AG09309 (cell line): Measurements from ENCODE around the gene FCGR2B.
"Not testable (repeated sequence)": the region's sequence is repeated elsewhere in the genome, so short reads cannot be mapped to it uniquely, and the experiment has no call there.

Experiments used
- DNase-seq: peaks from one replicate; pipeline ENCODE4 v3.0.0-alpha.2; 2010; ENCODE audit warnings: low read depth
- H3K4me3 ChIP-seq: 2 replicates; pipeline ENCODE4 v1.5.1; 2011; ENCODE audit warnings: mild to moderate bottlenecking, low read depth, low read length, moderate library complexity; ENCODE audit not compliant: control insufficient read depth
- TF ChIP-seq, protein P1 (sequence below): IDR thresholded peaks from 2 replicates; pipeline ENCODE4 v1.5.1; 2011; ENCODE audit warnings: mild to moderate bottlenecking, low read depth, low read length, inconsistent platforms; ENCODE audit not compliant: insufficient read depth, control insufficient read depth; ENCODE audit errors: missing control alignments

FCGR2B gene

DNA sequence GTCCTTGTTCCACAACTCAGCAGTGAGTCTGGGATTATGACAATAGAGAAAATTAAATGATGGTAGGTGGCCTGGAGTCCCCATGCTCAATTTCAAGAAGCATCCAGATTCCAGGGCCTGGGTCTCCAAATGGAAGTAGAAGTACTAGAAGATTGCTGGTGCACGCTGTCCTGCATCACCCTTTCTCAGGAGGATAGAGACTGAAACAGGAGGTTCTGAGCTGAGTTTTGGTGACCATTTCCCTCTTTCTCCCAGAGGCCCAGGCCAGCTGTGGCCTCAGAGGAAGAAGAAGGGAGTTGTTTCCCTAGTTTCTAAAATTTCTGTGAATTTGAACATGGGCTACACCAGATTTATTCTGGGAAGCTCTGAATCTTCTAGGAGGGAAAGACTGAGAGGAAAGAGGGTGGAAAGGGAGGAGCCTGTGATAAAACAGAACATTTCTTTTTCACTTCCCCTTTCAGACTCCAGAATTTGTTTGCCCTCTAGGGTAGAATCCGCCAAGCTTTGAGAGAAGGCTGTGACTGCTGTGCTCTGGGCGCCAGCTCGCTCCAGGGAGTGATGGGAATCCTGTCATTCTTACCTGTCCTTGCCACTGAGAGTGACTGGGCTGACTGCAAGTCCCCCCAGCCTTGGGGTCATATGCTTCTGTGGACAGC, at the start of gene FCGR2B:
Gene FCGR2B, plus strand, starts transcription at position 460 of the 656 bp plus-strand sequence. Its CDS starts 99 bp downstream, at position 559.
- H3K4me3 ChIP-seq, DNase-seq: not testable (repeated sequence)

DNA sequence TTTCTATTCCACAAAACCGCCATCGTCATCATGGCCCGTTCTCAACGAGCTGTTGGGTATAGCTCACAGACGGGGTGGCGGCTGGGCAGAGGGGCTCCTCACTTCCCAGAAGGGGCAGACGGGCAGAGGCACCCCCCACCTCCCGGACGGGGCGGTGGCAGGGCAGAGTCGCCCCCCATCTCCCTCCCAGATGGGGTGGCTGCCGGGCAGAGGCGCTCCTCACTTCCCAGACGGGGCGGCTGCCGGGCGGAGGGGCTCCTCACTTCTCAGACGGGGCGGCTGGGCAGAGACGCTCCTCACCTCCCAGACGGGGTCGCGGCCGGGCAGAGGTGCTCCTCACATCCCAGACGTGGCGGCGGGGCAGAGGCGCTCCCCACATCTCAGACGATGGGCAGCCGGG, 46.5 kb upstream of the FCGR2B start:
- not testable (repeated sequence) for DNase-seq, H3K4me3 ChIP-seq

DNA sequence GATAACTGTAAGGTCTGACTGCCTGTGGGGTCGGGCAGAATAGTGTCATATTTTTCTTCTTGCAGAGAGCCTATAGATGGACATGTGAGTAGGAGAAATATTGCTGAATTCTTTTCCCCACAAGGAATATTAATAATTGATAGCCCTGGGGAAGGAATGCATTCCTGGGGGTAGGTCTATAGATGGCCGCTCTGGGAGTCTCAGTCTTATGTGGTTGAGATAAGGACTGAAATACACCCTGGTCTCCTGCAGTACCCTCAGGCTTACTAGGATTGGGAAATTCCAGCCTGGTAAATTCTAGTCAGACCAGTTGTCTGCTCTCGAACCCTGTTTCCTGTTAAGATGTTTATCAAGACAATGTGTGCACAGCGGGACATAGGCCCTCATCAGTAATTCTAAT, 44.4 kb upstream of the FCGR2B start:
- DNase-seq, H3K4me3 ChIP-seq: not testable (repeated sequence)

DNA sequence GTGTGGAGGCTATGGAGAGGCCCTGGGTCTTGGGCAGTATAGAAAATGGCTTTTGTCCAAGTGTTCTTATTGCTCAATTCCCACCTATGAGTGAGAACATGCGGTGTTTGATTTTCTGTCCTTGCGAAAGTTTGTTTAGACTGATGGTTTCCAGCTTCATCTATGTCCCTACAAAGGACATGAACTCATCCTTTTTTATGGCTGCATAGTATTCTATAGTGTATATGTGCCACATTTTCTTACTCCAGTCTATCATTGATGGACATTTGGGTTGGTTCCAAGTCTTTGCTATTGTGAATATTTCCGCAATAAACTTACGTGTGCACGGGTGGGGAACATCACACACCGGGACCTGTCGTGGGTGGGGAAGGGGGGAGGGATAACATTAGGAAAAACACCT, 42.5 kb upstream of the FCGR2B start:
- not testable (repeated sequence) for H3K4me3 ChIP-seq, DNase-seq

DNA sequence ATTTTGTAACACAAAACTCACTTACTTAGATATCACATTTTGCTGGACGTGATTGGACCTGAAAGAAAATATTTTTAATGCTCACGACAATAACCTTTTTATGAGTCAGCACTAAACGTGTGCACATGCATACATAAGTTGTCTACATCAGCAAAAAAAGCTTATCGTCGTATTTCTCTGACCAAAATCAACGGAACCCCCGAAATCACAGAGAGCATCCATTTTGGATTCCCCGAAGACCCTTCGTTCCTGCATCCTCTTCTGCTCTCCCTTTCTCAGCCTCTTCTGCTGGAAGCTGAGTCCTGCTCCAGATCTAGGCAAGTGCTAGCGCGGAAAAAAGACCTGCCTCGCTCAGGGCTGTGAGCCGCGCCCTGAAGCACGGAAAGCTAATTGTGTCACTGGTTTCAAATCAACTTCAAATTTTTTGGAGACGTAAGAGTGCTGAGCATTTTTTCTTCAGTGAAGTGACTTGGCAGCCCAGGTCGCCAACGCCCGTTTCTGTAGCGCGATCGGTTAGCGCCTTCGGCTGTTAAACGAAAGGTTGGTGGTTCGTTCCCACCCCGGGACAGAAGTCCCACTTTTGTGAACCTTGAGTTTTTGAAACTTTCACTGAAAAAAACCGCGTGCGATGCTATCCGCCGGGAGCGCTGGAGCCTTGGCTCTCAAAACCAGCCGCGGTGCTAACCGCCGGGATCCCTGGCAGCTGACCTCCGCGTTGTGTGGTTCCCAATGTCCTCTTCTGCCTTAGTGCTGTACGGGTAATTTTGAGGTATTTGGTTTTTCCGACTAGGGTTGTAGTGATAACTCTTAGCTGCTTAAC, 41.6 kb upstream of the FCGR2B start:
- not testable (repeated sequence) for DNase-seq
- H3K4me3 ChIP-seq: peak overlapping the region; percentile 51

DNA sequence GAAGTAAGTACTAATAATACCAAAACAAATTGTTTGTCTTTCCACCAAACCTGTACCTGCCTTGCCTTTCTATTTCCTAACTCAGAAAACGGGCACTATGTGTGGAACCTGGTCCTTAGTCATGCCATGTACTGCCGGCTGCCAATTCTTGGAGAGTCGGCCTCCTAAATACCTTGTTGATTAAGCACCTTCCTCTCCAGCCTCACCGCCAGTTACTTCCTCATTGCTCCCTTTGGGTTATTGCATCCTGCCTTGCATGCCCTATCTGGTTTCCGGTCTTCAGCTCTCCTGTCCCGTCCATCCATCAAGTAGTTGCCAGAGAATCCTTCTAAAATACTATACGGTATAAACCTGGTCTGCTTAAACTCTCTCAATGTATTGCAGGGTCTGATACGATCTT, 40.9 kb upstream of the FCGR2B start:
- DNase-seq, H3K4me3 ChIP-seq: not testable (repeated sequence)

DNA sequence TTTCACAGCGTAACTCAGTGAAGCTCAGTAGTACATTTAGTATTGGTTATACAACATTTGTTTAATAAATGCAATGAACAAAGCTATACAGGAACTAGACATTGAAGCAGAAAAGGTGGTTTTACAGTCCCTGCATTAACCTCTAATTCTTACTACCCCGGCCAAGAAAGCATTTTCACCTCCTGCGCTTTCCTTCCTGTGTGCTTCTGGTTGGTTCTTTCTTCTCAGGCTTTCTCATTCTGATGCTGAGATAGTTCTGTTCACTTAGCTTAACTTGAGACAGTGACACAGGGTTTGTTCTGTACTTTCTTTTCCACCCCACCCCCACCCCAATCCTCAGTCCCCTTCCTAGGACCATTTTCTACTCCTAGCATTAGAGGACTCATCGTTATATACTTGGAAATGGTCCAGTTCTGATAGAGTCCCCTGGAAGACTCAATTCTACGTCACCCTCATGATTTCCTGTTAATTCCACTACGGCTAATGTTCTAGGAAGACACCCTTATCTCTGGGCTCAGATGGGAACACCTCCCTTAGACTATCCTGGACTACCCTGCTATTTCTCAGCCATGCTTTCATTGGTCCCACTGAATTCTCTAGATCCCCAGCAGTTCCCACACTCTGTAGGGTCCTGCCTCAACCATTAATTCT, 39.4 kb upstream of the FCGR2B start:
- H3K4me3 ChIP-seq, DNase-seq: not testable (repeated sequence)

DNA sequence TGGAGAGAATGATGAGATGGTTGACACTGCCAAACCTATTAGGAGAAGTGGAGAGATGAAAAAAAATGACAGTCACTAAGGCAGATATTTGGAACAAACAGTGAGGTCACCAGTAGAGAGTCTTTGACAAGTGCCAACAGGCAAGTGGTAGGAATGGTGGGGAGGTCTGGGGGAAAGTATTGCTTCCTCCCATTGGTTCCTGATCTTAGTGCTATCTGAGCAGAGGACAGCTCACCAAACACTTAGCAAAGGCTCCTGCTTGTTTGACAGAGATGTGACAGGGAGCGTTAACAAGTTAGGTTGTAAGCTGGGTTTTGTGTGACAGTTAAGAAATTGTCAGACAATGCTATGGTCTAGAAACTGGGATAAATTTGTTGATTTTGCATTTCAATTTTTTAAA, 38.3 kb upstream of the FCGR2B start:
- not testable (repeated sequence) for H3K4me3 ChIP-seq, DNase-seq

DNA sequence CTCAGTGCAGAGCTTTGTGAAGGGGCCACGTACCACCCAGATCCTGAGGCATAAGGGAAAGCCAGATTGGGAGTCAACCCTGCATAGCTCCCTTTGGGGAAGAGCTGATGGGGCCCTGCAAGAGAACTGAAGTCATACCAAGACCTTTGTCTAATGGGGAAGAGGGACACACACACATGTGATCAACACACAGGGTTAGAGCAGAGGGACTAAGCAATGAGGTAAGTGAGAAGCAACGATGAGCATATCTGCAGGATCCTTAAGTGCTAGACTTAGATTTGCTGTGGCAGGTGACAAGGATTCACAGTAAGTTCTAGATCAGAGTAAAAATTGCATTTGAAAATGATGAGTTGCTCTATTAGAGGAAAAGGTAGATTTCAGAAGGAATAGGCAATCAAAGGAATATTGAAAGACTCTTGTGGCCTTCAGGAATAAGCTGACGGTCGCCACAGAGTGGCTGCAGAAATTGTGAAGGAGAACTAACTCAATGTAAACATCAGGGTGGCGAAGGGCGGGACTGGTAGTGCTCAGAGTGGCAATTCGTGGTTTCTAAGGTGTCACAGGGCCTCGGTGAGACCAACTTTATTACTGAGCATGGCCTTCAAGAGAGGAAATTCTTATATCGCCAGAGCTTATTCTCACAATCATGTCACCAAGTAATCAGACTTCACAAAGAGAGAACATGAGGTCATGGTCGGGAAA, 36.3 kb upstream of the FCGR2B start:
- not testable (repeated sequence) for DNase-seq, H3K4me3 ChIP-seq

DNA sequence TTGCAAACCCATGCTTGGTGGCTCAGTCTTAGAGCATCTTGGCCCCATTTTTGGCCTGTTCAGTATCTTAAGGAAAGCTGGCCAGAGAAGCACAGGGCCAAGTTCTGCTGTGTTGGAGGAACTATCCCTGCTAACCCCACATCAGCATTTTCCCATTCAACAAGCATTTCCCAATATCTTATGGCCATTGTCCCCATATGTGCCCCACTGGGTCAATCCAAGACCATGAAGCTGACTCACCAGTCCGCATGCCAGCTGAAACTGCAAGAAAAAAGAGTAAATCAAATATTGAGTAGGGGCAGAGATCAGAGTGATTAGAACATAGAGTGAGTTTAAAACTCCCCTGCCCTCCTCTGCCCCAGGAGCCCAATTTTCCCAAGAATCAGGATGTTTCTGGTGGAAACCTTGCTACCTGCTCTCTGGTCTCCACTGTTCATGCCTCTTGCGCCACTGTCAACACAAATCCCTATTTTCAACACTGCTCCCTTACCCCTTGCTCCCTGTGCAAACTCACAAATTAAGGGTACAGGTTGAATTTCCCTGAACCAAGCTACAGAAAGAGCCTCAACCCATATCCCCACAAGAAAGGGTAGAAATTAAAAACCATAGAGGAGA, 32.7 kb upstream of the FCGR2B start:
- not testable (repeated sequence) for DNase-seq, H3K4me3 ChIP-seq

DNA sequence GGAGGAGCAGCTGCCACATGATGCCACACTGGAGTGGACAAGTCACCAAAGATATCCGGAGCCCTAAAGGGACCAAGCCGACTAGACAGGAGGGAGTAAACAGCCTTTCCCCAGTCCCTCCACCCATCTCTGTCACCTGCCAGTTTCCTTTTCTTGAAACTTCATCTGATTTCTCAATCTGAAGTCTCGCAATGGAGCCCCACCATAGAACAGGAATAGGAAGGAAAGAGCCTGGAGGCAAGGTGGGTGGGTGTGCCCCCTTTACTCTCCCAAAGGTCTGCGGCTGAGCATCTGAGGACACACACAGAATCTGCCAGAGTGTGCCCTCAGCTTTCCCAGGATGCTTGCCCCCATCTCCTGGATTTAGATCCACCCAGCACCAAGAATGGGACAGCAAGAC, 31.9 kb upstream of the FCGR2B start, which contains the start of gene FCGR3B:
Gene FCGR3B, minus strand, starts transcription at position 101 of the 400 bp plus-strand sequence. Its CDS starts 82 bp downstream, at position 19.
- DNase-seq: no peak
- no peak within 1 kb of the TSS for H3K4me3 ChIP-seq
- TF ChIP-seq, protein P1, sequence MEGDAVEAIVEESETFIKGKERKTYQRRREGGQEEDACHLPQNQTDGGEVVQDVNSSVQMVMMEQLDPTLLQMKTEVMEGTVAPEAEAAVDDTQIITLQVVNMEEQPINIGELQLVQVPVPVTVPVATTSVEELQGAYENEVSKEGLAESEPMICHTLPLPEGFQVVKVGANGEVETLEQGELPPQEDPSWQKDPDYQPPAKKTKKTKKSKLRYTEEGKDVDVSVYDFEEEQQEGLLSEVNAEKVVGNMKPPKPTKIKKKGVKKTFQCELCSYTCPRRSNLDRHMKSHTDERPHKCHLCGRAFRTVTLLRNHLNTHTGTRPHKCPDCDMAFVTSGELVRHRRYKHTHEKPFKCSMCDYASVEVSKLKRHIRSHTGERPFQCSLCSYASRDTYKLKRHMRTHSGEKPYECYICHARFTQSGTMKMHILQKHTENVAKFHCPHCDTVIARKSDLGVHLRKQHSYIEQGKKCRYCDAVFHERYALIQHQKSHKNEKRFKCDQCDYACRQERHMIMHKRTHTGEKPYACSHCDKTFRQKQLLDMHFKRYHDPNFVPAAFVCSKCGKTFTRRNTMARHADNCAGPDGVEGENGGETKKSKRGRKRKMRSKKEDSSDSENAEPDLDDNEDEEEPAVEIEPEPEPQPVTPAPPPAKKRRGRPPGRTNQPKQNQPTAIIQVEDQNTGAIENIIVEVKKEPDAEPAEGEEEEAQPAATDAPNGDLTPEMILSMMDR: no peak

DNA sequence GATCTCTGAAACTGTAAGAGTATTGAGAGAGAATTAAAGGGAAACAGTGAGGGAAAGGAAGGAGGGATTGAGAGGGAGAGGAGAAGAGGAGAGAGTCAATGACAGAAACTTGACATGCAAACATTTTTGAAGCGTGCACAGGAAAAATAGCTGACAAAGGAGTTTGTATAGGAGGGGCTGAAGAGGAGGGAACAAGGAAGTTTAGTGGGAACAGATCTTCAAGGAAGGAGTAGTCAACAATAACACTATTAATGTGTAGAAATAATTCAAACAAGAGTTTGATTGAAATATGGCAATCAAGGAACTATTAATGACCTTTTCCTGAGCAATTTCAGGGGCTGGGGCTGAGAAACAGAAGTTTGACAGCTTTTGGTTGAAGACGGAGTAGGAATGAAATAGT, 27.9 kb upstream of the FCGR2B start:
- H3K4me3 ChIP-seq, DNase-seq: not testable (repeated sequence)

DNA sequence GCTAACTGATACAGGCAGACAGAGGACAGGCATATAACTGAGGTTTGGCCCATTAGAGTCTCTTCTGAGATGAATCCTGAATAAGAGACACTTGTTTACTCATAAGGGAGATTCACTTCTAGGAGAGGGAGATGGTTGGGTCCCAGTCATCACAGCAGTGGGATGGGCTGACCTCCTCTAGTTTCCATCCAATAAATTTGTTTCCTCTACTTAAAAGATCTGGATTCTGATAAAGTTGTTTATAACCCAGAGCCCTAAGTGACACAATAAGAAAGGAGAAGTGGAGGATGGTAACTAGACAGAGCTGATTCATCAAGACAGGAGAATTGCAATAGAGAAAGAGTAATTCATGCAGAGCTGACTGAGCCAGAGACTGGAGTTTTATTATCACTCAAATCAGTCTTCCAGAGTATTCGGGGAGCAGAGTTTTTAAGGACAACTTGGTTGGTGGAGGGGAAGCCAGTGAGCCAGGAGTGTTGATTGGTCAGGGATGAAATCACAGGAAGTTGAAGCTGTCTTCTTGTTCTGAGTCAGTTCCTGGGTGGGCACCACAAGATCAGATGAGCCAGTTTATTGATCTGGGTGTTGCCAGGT, 26.7 kb upstream of the FCGR2B start:
- DNase-seq, H3K4me3 ChIP-seq: not testable (repeated sequence)

DNA sequence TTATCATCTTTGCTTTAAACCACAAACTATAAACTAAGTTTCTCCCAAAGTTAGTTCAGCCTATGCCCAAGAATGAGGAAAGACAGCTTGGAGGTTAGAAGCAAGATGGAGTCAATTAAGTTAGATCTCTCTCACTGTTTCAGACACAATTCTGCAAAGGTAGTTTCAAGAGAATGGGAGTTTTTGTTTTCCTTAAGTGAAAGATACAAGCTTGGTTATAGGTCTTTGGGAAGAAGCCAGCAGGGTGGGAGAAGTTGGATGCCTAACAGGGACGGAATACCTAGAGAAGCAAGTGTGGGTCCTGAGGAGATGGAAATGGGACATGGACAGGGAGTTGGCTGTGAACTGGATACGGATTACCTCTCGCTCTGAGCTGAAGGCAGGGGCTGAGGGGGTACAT, 26.0 kb upstream of the FCGR2B start:
- not testable (repeated sequence) for H3K4me3 ChIP-seq, DNase-seq

DNA sequence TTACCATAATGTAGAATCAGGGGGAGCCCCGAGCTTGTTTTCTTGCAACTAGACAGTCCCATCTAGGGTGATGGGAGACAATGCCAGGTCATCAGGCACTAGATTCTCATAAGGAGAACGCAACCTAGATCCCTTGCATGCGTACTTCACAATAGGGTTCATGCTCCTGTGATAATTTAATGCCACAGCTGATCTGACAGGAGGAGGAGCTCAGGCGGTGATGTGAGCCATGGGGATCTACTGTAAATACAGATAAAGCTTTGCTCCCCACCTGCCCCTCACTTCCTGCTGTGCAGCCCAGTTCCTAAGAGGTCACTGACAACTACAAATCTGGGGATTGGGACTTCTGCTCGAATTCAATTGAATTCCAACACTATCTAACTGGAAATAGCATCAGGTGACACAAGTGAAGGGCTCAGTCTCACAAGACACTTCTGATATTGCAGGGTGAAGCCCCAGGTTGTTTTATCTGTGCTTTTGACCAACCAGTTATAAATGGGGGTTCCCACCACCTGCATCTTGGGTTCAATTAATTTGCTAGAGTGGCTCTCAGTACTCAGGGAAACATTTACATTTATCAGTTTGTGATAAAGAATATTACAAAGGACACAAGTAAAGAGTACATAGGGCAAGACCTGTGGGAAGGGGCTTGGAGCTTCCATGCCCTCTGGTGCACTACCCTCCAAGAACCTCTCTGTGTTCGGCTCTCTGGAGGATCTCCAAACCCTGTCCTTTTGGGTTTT, 24.5 kb upstream of the FCGR2B start:
- not testable (repeated sequence) for DNase-seq, H3K4me3 ChIP-seq

DNA sequence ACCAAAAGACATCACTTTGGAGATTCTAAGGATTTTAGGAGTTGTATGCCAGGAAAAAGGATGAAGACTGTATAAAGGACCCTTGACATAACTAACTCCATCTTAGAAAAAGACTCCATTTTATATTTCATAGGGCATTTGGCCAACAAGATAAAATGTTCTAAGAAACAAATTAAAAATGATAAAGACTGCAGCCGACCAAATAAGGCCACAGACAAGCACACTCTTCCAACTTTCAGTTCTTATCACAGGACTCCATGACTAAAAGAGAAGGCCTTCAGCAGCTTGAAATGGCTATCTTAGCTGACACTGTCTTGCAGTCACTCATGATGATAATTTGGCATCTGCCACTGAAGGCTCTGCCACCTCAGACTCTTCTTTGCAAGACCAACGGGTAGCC, 23.7 kb upstream of the FCGR2B start:
- not testable (repeated sequence) for H3K4me3 ChIP-seq, DNase-seq
